Esophagus muscularis mucosa (tissue), 4 donors: ENCODE results near the gene SARM1. TPM values are rescaled to one million over a fixed set of nuclear protein-coding genes. Genes with fewer than 3 reads are reported as not detected.

Experiments used
- DNase-seq: peaks from one replicate; pipeline ENCODE4 v3.0.0-alpha.2; 2017; ENCODE audit errors: extremely low spot score
- H3K27ac ChIP-seq, 4 donors: fragments of 200-600 bp; sonication (generic); replicated peaks in 1 of 4; 1 replicate in 3 of 4; 2 replicates in 1 of 4; pipeline ENCODE4 v1.5.1; 2016 to 2019; ENCODE audit warnings: mild to moderate bottlenecking in 1 of 4
- H3K27me3 ChIP-seq, 4 donors: fragments of 200-600 bp; sonication (generic); one replicate each; pipeline versions ENCODE4 v1.5.1 to v1.6.0; 2016 to 2019
- H3K36me3 ChIP-seq, 4 donors: fragments of 200-600 bp; sonication (generic); one replicate each; pipeline ENCODE4 v1.5.1; 2016 to 2019
- H3K4me1 ChIP-seq, 4 donors: fragments of 200-600 bp; sonication (generic); one replicate each; pipeline ENCODE4 v1.5.1; 2016 to 2019
- H3K4me3 ChIP-seq, 4 donors: fragments of 200-600 bp; sonication (generic); 1 replicate in 2 of 4; 2 replicates in 2 of 4; pipeline ENCODE4 v1.5.1; 2016 to 2019; ENCODE audit warnings: mild to moderate bottlenecking in 4 of 4, moderate library complexity in 1 of 4
- H3K9me3 ChIP-seq, 4 donors: fragments of 200-600 bp; sonication (generic); 1 replicate in 3 of 4; 2 replicates in 1 of 4; pipeline ENCODE4 v1.5.1; 2016 to 2019
- EP300 ChIP-seq: sonication (generic); formaldehyde crosslinking; IDR thresholded peaks from one replicate; pipeline ENCODE4 v1.6.1; 2017; ENCODE audit warnings: antibody characterized with exemption
- POLR2A ChIP-seq: fragments of 450-650 bp; IDR thresholded peaks from one replicate; pipeline ENCODE4 v1.6.1; 2017; ENCODE audit warnings: antibody characterized with exemption, moderate library complexity, mild to moderate bottlenecking, low read depth
- POLR2AphosphoS5 ChIP-seq, 2 donors: sonication (generic); formaldehyde crosslinking; IDR thresholded peaks; one replicate each; pipeline ENCODE4 v1.6.1; 2017; ENCODE audit warnings: antibody characterized with exemption in 2 of 2
- WGBS: methylation state at CpG from one replicate; pipeline ENCODE4 v1.1.5; 2018; 5-methylcytosine and 5-hydroxymethylcytosine counted together
- intact Hi-C: fragments of 100-400 bp; cut with DNase I; formaldehyde crosslinking; loops from one replicate; pipeline ENCODE4 v1.15.1; 2023
- total RNA-seq, 4 donors: library from RNA; depleted of rRNA; stranded (reverse); fragments of >200 nt; gene quantifications; one replicate each; pipeline versions ENCODE4 v1.1.0 to v1.2.1, GENCODE V29; 2016
- TF ChIP-seq, protein P1 (sequence below), 3 experiments: fragments of 200-600 bp in 2 of 3; fragments of 450-650 bp in 1 of 3; sonication (generic) in 2 of 3; IDR thresholded peaks; one replicate each; pipeline ENCODE4 v1.5.1; 2017 to 2019; ENCODE audit warnings: antibody characterized with exemption in 3 of 3, mild to moderate bottlenecking in 2 of 3, moderate library complexity in 1 of 3

Gene SARM1
- 10 to 100 TPM in 3 of 4 donors, 1 to 10 TPM in 1; 8.3 to 24.9 (median 13.8) TPM for total RNA-seq

GRCh38 chr17:28371245-28372202, at the start of gene SARM1:
Gene SARM1 (plus strand): TSS chr17:28371694. CDS start chr17:28372033, 339 bp downstream.
- intact Hi-C loops, result no loop called here
- no peak for TF ChIP-seq EP300
- no peak for TF ChIP-seq POLR2A
- TF ChIP-seq POLR2AphosphoS5 (IDR thresholded peaks at IDR 0.05), result peak in 1 of 2 donors; percentile 49
- Histone ChIP-seq H3K27me3 (no peaks in the 10 kb centered on the region), H3K9me3 (no peaks in the 10 kb centered on the region), H3K4me1 (peaks cover 30 to 38% (median 33%) of the 10 kb centered on the region in 4 donors), H3K27ac (peak within 1 kb of the TSS; percentile 65 to 83 (median 79)), H3K36me3 (peaks cover 0 to 5% (median 3%) of the 10 kb centered on the region in 4 donors), H3K4me3 (peak within 1 kb of the TSS; percentile 55 to 65 (median 63))
- peak; percentile 95 for DNase-seq
- WGBS, result 1% methylated on average over 38 of the region's 80 CpGs

GRCh38 chr17:28324267-28324745, 47.2 kb upstream of the SARM1 start:
- Histone ChIP-seq H3K4me3 (no peak overlapping the region), H3K27me3 (no peaks in the 10 kb centered on the region), H3K9me3 (no peaks in the 10 kb centered on the region), H3K4me1 (peaks cover 7 to 11% (median 9%) of the 10 kb centered on the region in 4 donors), H3K36me3 (peaks cover 14 to 34% (median 22%) of the 10 kb centered on the region in 4 donors), H3K27ac (no peak overlapping the region)
- intact Hi-C loops, result no loop called here
- DNase-seq, result no peak
- no peak for TF ChIP-seq POLR2A
- no peak for TF ChIP-seq POLR2AphosphoS5 (IDR thresholded peaks at IDR 0.05)
- TF ChIP-seq, protein P1, sequence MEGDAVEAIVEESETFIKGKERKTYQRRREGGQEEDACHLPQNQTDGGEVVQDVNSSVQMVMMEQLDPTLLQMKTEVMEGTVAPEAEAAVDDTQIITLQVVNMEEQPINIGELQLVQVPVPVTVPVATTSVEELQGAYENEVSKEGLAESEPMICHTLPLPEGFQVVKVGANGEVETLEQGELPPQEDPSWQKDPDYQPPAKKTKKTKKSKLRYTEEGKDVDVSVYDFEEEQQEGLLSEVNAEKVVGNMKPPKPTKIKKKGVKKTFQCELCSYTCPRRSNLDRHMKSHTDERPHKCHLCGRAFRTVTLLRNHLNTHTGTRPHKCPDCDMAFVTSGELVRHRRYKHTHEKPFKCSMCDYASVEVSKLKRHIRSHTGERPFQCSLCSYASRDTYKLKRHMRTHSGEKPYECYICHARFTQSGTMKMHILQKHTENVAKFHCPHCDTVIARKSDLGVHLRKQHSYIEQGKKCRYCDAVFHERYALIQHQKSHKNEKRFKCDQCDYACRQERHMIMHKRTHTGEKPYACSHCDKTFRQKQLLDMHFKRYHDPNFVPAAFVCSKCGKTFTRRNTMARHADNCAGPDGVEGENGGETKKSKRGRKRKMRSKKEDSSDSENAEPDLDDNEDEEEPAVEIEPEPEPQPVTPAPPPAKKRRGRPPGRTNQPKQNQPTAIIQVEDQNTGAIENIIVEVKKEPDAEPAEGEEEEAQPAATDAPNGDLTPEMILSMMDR (IDR thresholded peaks at IDR 0.05), result no peak
- WGBS, result 83% methylated on average over 5 of the region's 5 CpGs

- Histone ChIP-seq H3K9me3 (no peaks in the 10 kb centered on the region), H3K27me3 (no peaks in the 10 kb centered on the region), H3K36me3 (peaks cover 17 to 39% (median 27%) of the 10 kb centered on the region in 4 donors), H3K27ac (no peak overlapping the region), H3K4me1 (peaks cover 3 to 6% (median 5%) of the 10 kb centered on the region in 4 donors), H3K4me3 (no peak overlapping the region)
- DNase-seq, result no peak
- TF ChIP-seq, protein P1 (IDR thresholded peaks at IDR 0.05), result no peak
- TF ChIP-seq EP300 (no peak), POLR2AphosphoS5 (IDR thresholded peaks at IDR 0.05) (no peak), POLR2A (no peak)
- 80% methylated on average over 3 of the region's 3 CpGs for WGBS
- intact Hi-C loops, result no loop called here
Observed at GRCh38 chr17:28324781-28325180, 46.7 kb upstream of the SARM1 start.

DNA sequence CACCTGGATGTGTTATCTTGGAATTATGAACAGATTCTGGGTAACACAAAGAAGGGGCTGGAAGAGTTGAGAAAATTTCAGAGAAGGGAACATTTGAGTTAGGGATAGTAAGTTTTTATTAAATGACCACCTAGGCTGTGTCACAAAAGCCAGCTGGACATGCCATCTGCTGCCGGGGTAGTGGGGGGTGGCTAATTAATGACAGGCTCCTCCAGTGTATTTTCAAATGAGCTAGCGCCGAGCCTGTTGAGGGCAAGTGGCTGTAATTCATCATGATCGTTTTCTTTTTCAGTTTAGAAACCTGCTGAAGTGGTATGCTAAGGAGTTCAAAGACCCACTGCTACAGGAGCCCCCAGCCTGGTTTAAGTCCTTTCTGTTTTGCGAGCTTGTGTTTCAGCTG, 46.3 kb upstream of the SARM1 start:
- H3K27me3 ChIP-seq, result no peaks in the 10 kb centered on the region
- intact Hi-C loops, result no loop called here
- H3K9me3 ChIP-seq, result no peaks in the 10 kb centered on the region
- H3K4me3 ChIP-seq, result no peak overlapping the region
- no peak for DNase-seq
- WGBS, result 55% methylated on average over 5 of the region's 5 CpGs
- no peak overlapping the region for H3K27ac ChIP-seq
- H3K36me3 ChIP-seq, result peaks cover 17 to 43% (median 31%) of the 10 kb centered on the region in 4 donors
- TF ChIP-seq POLR2AphosphoS5 (IDR thresholded peaks at IDR 0.05) (no peak), POLR2A (no peak), EP300 (no peak)
- TF ChIP-seq, protein P1 (IDR thresholded peaks at IDR 0.05), result no peak
- peaks cover 0 to 2% (median under 1%) of the 10 kb centered on the region in 4 donors for H3K4me1 ChIP-seq

DNA sequence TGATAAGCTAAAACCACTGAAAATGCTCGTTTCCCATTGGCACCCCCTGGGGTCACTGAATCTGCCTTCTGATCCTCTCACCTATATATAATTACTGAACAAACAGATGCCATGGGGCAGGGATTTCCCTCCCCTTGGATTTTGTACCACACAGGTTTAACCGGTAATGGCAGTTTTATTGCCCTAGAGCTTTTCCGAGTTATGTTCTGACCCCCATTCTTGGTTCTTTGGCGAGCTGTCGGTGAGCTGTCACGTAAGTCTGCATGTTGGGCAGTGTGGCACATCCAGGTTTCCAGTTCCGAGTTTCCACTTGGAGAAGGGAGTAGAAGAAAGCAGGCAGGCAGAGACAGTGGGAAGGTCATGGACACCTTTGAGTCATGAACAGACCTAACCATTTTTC, 45.4 kb upstream of the SARM1 start:
- H3K27ac ChIP-seq, result no peak overlapping the region
- DNase-seq, result no peak
- TF ChIP-seq POLR2A (no peak), POLR2AphosphoS5 (IDR thresholded peaks at IDR 0.05) (no peak), EP300 (no peak)
- TF ChIP-seq, protein P1 (IDR thresholded peaks at IDR 0.05), result no peak
- H3K4me1 ChIP-seq, result no peaks in the 10 kb centered on the region
- H3K36me3 ChIP-seq, result peaks cover 24 to 52% (median 40%) of the 10 kb centered on the region in 4 donors
- H3K27me3 ChIP-seq, result no peaks in the 10 kb centered on the region
- 95% methylated on average over 7 of the region's 7 CpGs for WGBS
- intact Hi-C loops, result no loop called here
- no peaks in the 10 kb centered on the region for H3K9me3 ChIP-seq
- no peak overlapping the region for H3K4me3 ChIP-seq
